Type B pancreatic cell (in vitro differentiated cells): ENCODE results near the gene ZDHHC24. TPM values are rescaled to one million over a fixed set of nuclear protein-coding genes. Genes with fewer than 3 reads are reported as not detected.
A peak's percentile ranks its signal among the peaks of the same experiment; 100 is the strongest.

ENCODE experiments used
- DNase-seq: peaks from one replicate; pipeline ENCODE4 v3.0.0; 2021; ENCODE audit warnings: mixed read lengths; ENCODE audit not compliant: unreplicated experiment; ENCODE audit errors: extremely low spot score
- H3K27ac Mint-ChIP-seq: 2 replicates; pipeline ENCODE4 v1.8.0; 2021; ENCODE audit warnings: mild to moderate bottlenecking, mixed read lengths
- H3K27me3 Mint-ChIP-seq: 2 replicates; pipeline ENCODE4 v1.8.0; 2021; ENCODE audit warnings: mixed read lengths
- H3K36me3 Mint-ChIP-seq: 2 replicates; pipeline ENCODE4 v1.8.0; 2021; ENCODE audit warnings: mixed read lengths
- H3K4me1 Mint-ChIP-seq: one replicate; pipeline ENCODE4 v1.8.0; 2021; ENCODE audit warnings: mixed read lengths; ENCODE audit not compliant: unreplicated experiment
- H3K4me3 Mint-ChIP-seq: 2 replicates; pipeline ENCODE4 v1.8.0; 2021; ENCODE audit warnings: mild to moderate bottlenecking, mixed read lengths
- H3K9me3 Mint-ChIP-seq: 2 replicates; pipeline ENCODE4 v1.8.0; 2021; ENCODE audit warnings: mixed read lengths
- total RNA-seq: library from RNA; stranded (reverse); gene quantifications from 2 replicates; pipeline ENCODE4 v1.2.1, GENCODE V29; 2021; ENCODE audit warnings: low replicate concordance
- TF ChIP-seq, protein P1 (sequence below): fragments of 200-600 bp; sonication (generic); conservative IDR thresholded peaks from 2 replicates; pipeline ENCODE4 v1.5.0; 2021; ENCODE audit warnings: antibody characterized with exemption, mild to moderate bottlenecking

ZDHHC24 gene
- total RNA-seq, 1 donor from 2014 or later = 8.7 TPM

DNA sequence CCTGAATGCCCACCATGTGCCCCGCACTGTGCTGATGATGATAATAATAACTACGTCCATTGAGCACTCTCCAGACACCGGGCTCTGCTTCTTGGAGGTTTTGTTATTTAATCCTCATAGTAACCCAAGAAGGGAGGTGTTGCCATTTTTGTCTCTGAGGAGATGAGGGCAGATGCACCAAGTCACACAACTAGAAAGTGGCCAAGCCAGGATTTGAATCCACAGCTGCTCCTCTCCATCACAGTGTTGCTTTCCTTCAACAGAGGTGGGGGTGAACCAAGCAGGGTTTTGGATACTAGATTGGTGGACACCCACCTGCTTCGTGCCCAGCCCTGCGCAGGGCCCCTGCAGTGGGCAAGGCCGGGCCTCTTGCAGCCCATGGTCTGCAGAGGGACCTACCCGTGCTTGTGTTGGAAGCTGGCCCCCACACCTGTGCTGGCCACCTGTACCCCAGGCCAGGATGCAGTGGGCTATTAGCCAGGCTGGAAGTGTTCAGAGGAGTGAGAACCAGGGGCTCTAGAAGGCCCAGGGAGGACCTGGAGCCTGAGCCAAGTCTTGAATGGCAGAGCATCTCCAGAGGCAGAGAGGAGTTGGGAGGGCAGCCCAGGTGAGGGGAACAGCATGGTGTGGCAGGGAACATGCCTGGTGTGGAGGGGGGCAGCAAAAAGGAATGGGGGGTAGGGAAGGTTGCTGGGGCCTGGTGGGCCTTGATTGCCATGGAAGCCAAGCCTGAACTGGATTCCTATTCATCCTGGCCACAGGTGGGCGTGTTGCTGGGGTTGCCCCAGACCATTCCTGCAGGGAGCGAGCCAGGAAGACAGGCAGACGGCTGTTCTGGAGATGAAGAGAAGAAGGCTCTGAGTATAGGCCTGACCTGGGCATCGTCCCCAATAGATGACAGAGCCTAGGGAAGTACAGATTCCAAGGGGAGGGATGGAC is 68.3 kb downstream of the ZDHHC24 start:
- DNase-seq = no peak
- no peaks in the 10 kb centered on the region for H3K27me3 Mint-ChIP-seq
- H3K9me3 Mint-ChIP-seq = no peaks in the 10 kb centered on the region
- peaks cover 4% of the 10 kb centered on the region for H3K36me3 Mint-ChIP-seq
- H3K27ac Mint-ChIP-seq = peak overlapping the region; percentile 13
- TF ChIP-seq, protein P1, sequence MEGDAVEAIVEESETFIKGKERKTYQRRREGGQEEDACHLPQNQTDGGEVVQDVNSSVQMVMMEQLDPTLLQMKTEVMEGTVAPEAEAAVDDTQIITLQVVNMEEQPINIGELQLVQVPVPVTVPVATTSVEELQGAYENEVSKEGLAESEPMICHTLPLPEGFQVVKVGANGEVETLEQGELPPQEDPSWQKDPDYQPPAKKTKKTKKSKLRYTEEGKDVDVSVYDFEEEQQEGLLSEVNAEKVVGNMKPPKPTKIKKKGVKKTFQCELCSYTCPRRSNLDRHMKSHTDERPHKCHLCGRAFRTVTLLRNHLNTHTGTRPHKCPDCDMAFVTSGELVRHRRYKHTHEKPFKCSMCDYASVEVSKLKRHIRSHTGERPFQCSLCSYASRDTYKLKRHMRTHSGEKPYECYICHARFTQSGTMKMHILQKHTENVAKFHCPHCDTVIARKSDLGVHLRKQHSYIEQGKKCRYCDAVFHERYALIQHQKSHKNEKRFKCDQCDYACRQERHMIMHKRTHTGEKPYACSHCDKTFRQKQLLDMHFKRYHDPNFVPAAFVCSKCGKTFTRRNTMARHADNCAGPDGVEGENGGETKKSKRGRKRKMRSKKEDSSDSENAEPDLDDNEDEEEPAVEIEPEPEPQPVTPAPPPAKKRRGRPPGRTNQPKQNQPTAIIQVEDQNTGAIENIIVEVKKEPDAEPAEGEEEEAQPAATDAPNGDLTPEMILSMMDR = no peak
- H3K4me3 Mint-ChIP-seq = peak overlapping the region; percentile 78
- peaks cover 19% of the 10 kb centered on the region for H3K4me1 Mint-ChIP-seq

DNA sequence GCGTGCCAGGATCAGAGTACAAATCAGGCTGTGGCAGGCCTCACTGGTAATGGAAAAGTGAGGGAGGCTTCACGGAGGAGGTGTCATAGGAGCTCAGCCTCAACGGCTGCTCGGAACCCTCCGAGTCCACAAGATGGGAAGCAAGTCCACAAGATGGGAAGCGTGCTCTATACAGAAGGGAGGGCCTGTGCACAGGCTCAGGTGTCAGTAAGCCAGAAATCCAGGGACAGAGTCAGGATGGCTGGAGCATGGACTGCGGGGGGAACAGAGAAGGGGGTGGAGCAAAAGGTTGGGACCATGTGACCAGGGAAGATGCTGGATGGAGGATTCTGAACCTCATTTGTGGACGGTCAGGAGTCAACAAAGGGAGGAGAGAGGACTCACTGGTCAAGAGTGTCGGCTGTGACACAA is 69.0 kb downstream of the ZDHHC24 start:
- no peak for DNase-seq
- H3K4me3 Mint-ChIP-seq = peak overlapping the region; percentile 51
- H3K27ac Mint-ChIP-seq = no peak overlapping the region

DNA sequence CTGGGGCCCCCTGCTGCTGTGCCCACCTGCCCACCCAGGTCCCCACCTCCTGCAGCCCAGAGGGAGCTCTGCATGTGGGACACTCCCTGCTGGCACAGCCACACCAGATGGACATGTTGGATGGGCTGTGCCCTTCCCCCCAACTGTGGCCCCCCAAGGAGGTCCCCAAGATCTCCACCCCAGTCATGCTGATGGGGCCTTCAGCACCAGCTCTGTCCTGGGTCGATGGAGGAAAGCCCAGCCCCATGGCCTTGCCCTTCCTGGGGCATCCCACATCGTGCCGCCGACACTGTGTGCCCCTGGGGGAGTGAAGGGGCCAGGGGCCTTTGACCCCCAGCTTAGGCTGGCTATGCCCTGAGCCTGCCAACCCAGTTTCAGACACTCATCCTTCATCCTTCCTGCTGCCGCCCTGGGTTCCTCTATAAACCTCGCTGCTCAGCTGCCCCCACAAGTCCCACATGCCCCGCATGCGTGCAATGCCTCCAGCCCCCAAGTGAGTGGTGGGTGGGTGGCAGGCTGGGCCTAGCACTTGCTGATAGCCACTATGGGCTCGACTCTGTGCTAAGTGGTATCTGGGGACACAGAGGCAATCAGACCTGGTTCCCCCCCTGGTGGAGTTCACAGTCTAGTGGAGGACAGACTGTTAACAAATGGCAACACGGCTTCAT is 69.5 kb downstream of the ZDHHC24 start:
- peaks cover 19% of the 10 kb centered on the region for H3K4me1 Mint-ChIP-seq
- no peaks in the 10 kb centered on the region for H3K27me3 Mint-ChIP-seq
- H3K9me3 Mint-ChIP-seq = no peaks in the 10 kb centered on the region
- peak overlapping the region; percentile 51 for H3K4me3 Mint-ChIP-seq
- DNase-seq = no peak
- TF ChIP-seq, protein P1 = no peak
- peaks cover 4% of the 10 kb centered on the region for H3K36me3 Mint-ChIP-seq
- no peak overlapping the region for H3K27ac Mint-ChIP-seq

More for the DNA sequence above, 69.0 kb downstream of the ZDHHC24 start:
- Mint-ChIP-seq H3K36me3 (peaks cover 4% of the 10 kb centered on the region), H3K9me3 (no peaks in the 10 kb centered on the region), H3K27me3 (no peaks in the 10 kb centered on the region), H3K4me1 (peaks cover 19% of the 10 kb centered on the region)
- TF ChIP-seq, protein P1 = no peak

DNA sequence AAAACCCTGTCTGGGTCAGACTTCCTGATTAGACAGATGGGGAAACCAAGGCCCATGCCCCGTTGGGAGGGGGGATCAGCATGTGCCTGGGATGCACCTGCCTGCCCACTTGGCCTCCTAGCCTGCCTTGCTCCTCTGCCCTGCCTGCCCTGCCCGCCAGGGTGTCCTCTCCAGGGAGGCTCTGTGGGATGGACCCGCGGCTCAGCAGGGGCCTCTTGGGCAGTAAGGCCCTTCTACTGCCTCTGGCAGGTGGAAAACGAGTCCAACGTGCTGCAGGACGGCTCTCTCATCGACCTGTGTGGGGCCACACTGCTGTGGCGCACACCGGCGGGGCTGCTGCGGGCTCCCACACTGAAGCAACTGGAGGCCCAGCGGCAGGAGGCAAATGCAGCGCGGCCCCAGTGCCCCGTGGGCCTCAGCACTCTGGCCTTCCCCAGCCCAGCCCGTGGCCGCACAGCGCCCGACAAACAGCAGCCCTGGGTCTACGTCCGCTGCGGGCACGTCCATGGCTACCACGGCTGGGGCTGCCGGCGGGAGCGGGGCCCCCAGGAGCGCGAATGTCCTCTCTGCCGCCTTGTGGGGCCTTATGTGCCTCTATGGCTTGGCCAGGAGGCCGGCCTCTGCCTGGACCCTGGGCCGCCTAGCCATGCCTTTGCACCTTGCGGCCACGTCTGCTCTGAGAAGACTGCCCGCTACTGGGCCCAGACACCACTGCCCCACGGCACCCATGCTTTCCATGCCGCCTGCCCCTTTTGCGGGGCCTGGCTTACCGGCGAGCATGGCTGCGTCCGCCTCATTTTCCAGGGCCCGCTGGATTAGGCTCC is 70.3 kb downstream of the ZDHHC24 start:
- Mint-ChIP-seq H3K4me3 (no peak overlapping the region), H3K36me3 (peaks cover 4% of the 10 kb centered on the region), H3K9me3 (no peaks in the 10 kb centered on the region), H3K27ac (no peak overlapping the region), H3K27me3 (no peaks in the 10 kb centered on the region), H3K4me1 (peaks cover 16% of the 10 kb centered on the region)
- TF ChIP-seq, protein P1 = no peak
- no peak for DNase-seq
